NCI-H1048 (cell line): ENCODE measurements around the gene OR4A16.

ENCODE experiments used
- DNase-seq: peaks from one replicate; lab custom pipeline; 2025; lab: John Stamatoyannopoulos, UW

The OR4A16 gene, protein sequence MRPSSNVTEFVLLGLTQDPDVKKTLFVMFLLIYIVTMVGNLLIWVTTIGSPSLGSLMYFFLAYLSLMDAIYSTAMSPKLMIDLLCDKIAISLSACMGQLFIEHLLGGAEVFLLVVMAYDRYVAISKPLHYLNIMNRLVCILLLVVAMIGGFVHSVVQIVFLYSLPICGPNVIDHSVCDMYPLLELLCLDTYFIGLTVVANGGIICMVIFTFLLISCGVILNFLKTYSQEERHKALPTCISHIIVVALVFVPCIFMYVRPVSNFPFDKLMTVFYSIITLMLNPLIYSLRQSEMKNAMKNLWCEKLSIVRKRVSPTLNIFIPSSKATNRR

DNA sequence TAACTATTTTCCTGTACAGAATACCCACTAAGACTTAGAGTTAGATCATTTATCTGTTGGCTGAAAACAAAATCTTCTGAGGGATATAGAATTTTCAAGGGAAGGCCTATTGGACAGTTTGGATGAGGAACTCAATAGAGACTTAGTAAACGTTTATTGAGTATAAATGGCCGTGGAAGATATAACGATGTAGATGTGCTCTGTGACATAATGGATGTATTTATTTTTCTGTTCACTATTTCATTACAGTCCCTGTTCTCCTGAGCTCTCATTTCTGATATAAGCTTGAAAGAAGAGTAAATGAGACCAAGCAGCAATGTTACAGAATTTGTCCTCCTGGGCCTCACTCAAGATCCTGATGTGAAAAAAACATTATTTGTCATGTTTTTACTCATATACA is at the start of gene OR4A16:
OR4A16 (plus strand) TSS at position 301 of the 400 bp plus-strand sequence; CDS start at position 301, 0 bp downstream.
- DNase-seq = no peak

DNA sequence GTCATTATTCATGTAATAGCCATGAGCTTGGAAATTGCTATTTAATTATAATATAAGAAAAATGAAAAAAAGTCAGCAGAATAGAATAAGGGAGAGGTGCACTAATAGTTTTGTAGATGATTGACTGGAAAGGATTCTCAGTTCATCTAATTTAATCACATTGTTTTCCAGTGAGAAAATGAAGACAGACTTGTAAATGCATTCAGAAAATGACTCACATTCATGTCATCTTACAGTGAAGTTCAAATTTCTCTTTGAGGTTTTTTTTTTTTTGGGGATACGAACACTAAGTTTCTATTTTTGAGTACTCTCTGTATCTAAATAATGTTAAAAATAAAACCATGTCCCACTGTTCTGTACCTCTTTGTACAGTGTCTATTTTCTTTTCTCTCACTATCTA is 18.5 kb upstream of the OR4A16 start:
- DNase-seq = no peak

- no peak for DNase-seq
Measured at GRCh38 chr11:55345306-55345705, 2.3 kb downstream of the OR4A16 start.

- DNase-seq = no peak
Measured at GRCh38 chr11:55349032-55349431, 6.0 kb downstream of the OR4A16 start.

DNA sequence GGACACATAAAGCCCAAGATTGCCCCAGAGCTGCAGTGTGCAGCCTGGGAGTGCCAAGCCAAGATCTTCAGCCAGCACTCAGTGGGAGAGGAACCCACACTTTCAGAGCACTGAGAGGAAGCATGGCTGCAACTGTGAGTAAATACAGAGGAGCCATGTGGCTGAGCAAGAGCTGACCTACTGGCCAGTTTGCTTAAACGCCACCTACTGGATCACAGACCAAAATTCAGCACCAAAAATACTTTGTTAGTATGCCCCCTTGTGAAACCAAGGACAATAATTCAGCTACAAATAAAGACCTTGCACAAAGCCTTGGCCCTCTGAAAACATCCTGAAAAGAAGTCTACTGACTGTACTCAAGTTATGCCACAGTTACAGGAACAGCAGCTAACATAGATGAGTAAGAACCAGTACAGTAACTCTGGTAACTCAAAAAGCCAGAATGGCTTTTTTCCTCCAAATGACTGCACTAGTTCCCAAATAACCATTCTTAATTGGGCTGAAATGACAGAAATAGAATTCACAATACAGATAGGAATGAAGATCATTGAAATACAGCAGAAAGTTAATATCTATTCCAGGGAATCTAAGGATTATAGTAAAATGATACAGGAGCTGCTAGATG is 14.7 kb downstream of the OR4A16 start:
- DNase-seq = no peak

GRCh38 chr11:55367674-55368073 is 24.7 kb downstream of the OR4A16 start, which contains the start of gene OR4A15:
Gene OR4A15 (plus strand): TSS chr11:55367974. CDS start chr11:55367974, 0 bp downstream.
- no peak for DNase-seq
